ENCODE results near the gene PLAA.

The PLAA gene

GRCh38 chr9:26946753-26947727 is at the start of gene PLAA:
TSS of gene PLAA (minus strand) at chr9:26947242. CDS start at chr9:26947045, 197 bp downstream.
- peak; percentile 84 for DNase-seq

GRCh38 chr9:26995810-26996209 is 48.8 kb upstream of the PLAA start:
- DNase-seq: no peak

GRCh38 chr9:26983340-26983739 is 36.3 kb upstream of the PLAA start:
- DNase-seq: no peak

- DNase-seq: no peak
These were observed 29.0 kb upstream of the PLAA start for GRCh38 chr9:26975728-26976707.

- DNase-seq: no peak
These were observed 27.9 kb upstream of the PLAA start for GRCh38 chr9:26974927-26975326.

- no peak for DNase-seq
These were observed 26.9 kb upstream of the PLAA start for GRCh38 chr9:26973989-26974388.

GRCh38 chr9:26971721-26972120 is 24.7 kb upstream of the PLAA start:
- no peak for DNase-seq

- no peak for DNase-seq
These were observed 9.8 kb upstream of the PLAA start for GRCh38 chr9:26956860-26957233.

- DNase-seq: peak; percentile 92
These were observed 9.1 kb upstream of the PLAA start, which contains the start of gene IFT74 for GRCh38 chr9:26955921-26956859. TSS of gene IFT74 (plus strand) at chr9:26956412. CDS start at chr9:26961968, 5,556 bp downstream.

- no peak for DNase-seq
These were observed 8.3 kb upstream of the PLAA start for GRCh38 chr9:26955222-26955903.

- no peak for DNase-seq
These were observed 7.0 kb upstream of the PLAA start for GRCh38 chr9:26954050-26954508.

- DNase-seq: no peak
These were observed 4.8 kb upstream of the PLAA start for GRCh38 chr9:26951794-26952193.

GRCh38 chr9:26950521-26950920 is 3.5 kb upstream of the PLAA start:
- no peak for DNase-seq

- no peak for DNase-seq
These were observed 2.6 kb upstream of the PLAA start for GRCh38 chr9:26949637-26950069.

GRCh38 chr9:26947736-26948135 is 694 bp upstream of the PLAA start:
- DNase-seq: peak; percentile 37

- no peak for DNase-seq
These were observed 1.5 kb downstream of the PLAA start for GRCh38 chr9:26945591-26945990.

- DNase-seq: no peak
These were observed 6.3 kb downstream of the PLAA start for GRCh38 chr9:26940779-26941178.

- DNase-seq: no peak
These were observed 6.9 kb downstream of the PLAA start for GRCh38 chr9:26939955-26940711.

- DNase-seq: no peak
These were observed 9.1 kb downstream of the PLAA start for GRCh38 chr9:26937816-26938371.

- no peak for DNase-seq
These were observed 11.2 kb downstream of the PLAA start for GRCh38 chr9:26935847-26936246.

All from stimulated activated CD4-positive, alpha-beta T cell treated with anti-CD3 and anti-CD28 coated beads, Interleukin-4, amount 100 ng/mL, for 1 hour (primary cell).